Peyer's patch (tissue), 4 donors: ENCODE data around the gene DCTN3.

ENCODE experiments used
- CTCF ChIP-seq, 6 experiments: fragments of 450-650 bp in 4 of 6; fragments of 200-600 bp in 2 of 6; sonication (generic) in 1 of 6; IDR thresholded peaks; one replicate each; pipeline ENCODE4 v1.5.1; 2017 to 2019; ENCODE audit warnings: antibody characterized with exemption in 6 of 6, mild to moderate bottlenecking in 3 of 6, moderate library complexity in 1 of 6
- POLR2A ChIP-seq, 2 donors: fragments of 450-650 bp; IDR thresholded peaks; one replicate each; pipeline ENCODE4 v1.5.1; 2017; ENCODE audit warnings: antibody characterized with exemption in 2 of 2, mild to moderate bottlenecking in 2 of 2, moderate library complexity in 2 of 2

GRCh38 chr9:34573599-34574325, 46.5 kb downstream of the DCTN3 start:
- TF ChIP-seq POLR2A (IDR thresholded peaks at IDR 0.05) (no peak), CTCF (IDR thresholded peaks at IDR 0.05) (no peak)
